GM19463 (cell line): ENCODE data around the gene BTBD18.

Source experiments
- ATAC-seq: cut with Tn5 transposase; IDR thresholded peaks from one replicate; pipeline ENCODE4 v1.9.1; 2021; ENCODE audit warnings: mild to moderate bottlenecking, moderate library complexity; ENCODE audit not compliant: unreplicated experiment

The BTBD18 gene

GRCh38 chr11:57776031-57776521 lies 24.5 kb upstream of the BTBD18 start:
- ATAC-seq, result no peak

GRCh38 chr11:57775491-57775890 lies 23.9 kb upstream of the BTBD18 start:
- ATAC-seq, result no peak

GRCh38 chr11:57773026-57773598 lies 21.5 kb upstream of the BTBD18 start:
- no peak for ATAC-seq

- no peak for ATAC-seq
Measured at GRCh38 chr11:57772562-57772961, 20.9 kb upstream of the BTBD18 start.

GRCh38 chr11:57771365-57771764 lies 19.7 kb upstream of the BTBD18 start:
- ATAC-seq, result no peak

- ATAC-seq, result no peak
Measured at GRCh38 chr11:57770793-57771192, 19.2 kb upstream of the BTBD18 start.

GRCh38 chr11:57764972-57765371 lies 13.4 kb upstream of the BTBD18 start:
- ATAC-seq, result no peak

- ATAC-seq, result no peak
Measured at GRCh38 chr11:57764566-57764965, 12.9 kb upstream of the BTBD18 start.

- no peak for ATAC-seq
Measured at GRCh38 chr11:57764021-57764420, 12.4 kb upstream of the BTBD18 start.

GRCh38 chr11:57763568-57763967 lies 11.9 kb upstream of the BTBD18 start:
- no peak for ATAC-seq

GRCh38 chr11:57762235-57762861 lies 10.7 kb upstream of the BTBD18 start:
- ATAC-seq, result no peak

- peak; percentile 97 for ATAC-seq
Measured at GRCh38 chr11:57761301-57762234, 9.9 kb upstream of the BTBD18 start, which contains the start of gene CTNND1. CTNND1 (plus strand) TSS chr11:57761802; CDS start chr11:57791479, 29,677 bp downstream.

- no peak for ATAC-seq
Measured at GRCh38 chr11:57758174-57758573, 6.6 kb upstream of the BTBD18 start.

GRCh38 chr11:57752954-57753353 lies 1.3 kb upstream of the BTBD18 start:
- ATAC-seq, result no peak

- ATAC-seq, result no peak
Measured at GRCh38 chr11:57751176-57751575, 443 bp downstream of the BTBD18 start.

GRCh38 chr11:57746920-57747319 lies 4.7 kb downstream of the BTBD18 start:
- ATAC-seq, result no peak

GRCh38 chr11:57745206-57745605 lies 6.4 kb downstream of the BTBD18 start:
- ATAC-seq, result no peak

GRCh38 chr11:57744357-57744756 lies 7.3 kb downstream of the BTBD18 start:
- no peak for ATAC-seq

GRCh38 chr11:57742087-57742452 lies 9.5 kb downstream of the BTBD18 start:
- ATAC-seq, result no peak

- peak; percentile 89 for ATAC-seq
Measured at GRCh38 chr11:57741132-57742086, 10.2 kb downstream of the BTBD18 start, which contains the start of gene SELENOH. SELENOH (plus strand) TSS chr11:57741491; CDS start chr11:57741596, 105 bp downstream.
